ENCODE measurements around the gene COG1. TPM values are rescaled to one million over a fixed set of nuclear protein-coding genes. Genes with fewer than 3 reads are reported as not detected.

Gene COG1
- total and polyA plus RNA-seq, 12 donors, result 27.1 to 97.2 (median 58.0) TPM

DNA sequence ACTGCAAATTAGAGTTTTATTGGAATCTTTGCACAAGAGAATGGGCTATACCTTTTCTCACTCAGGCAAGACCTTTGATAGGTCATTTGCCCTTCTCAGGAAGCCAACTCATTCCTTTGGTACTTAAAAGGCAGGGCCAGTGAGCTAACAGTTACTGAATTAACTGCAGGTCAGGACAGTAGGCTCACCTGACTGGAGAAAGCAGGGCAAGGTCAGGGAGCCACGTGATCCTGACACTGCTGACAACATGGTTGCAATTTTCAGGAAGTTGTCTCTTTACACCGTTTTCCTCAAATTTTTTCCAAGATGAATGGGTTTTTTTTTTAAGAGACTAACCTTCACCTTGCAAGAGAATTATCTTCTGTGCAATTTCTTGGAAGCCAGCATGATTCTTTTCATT lies 47.7 kb downstream of the COG1 start:
- TF ChIP-seq, protein P1, sequence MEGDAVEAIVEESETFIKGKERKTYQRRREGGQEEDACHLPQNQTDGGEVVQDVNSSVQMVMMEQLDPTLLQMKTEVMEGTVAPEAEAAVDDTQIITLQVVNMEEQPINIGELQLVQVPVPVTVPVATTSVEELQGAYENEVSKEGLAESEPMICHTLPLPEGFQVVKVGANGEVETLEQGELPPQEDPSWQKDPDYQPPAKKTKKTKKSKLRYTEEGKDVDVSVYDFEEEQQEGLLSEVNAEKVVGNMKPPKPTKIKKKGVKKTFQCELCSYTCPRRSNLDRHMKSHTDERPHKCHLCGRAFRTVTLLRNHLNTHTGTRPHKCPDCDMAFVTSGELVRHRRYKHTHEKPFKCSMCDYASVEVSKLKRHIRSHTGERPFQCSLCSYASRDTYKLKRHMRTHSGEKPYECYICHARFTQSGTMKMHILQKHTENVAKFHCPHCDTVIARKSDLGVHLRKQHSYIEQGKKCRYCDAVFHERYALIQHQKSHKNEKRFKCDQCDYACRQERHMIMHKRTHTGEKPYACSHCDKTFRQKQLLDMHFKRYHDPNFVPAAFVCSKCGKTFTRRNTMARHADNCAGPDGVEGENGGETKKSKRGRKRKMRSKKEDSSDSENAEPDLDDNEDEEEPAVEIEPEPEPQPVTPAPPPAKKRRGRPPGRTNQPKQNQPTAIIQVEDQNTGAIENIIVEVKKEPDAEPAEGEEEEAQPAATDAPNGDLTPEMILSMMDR (IDR thresholded peaks at IDR 0.05), result no peak
- WGBS, 2 donors, result 60 to 71% methylated on average over 2 of the region's 2 CpGs
- no peak overlapping the region for H3K4me3 ChIP-seq
- H3K9me3 ChIP-seq, result no peaks in the 10 kb centered on the region
- H3K36me3 ChIP-seq, result peaks cover 0 to 94% (median 28%) of the 10 kb centered on the region in 9 donors
- no peaks in the 10 kb centered on the region for H3K27me3 ChIP-seq
- DNase-seq (no peak), ATAC-seq (no peak)
- intact Hi-C loops (cut with DNase I), result no loop called here
- no peak overlapping the region for H3K27ac ChIP-seq
- H3K4me1 ChIP-seq, result peaks cover 0 to 38% (median 24%) of the 10 kb centered on the region in 9 donors

DNA sequence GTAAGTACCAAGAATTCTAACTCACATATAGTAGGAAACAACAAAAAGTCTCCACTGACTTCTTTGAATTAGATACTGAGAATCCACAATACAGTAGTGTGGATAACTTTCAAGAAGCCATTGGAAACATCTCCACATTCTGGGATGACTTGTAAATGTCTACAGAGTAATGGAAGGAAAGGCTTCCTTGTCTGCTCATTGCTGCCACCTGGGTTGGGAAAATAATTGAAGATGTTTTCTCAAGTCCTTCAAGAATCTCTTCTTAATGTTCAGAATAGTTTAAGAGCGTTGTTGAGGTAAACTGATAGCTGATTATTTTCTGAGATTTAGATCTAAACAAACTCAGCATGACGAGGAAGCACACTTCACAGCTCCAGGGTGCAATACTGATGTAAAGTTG lies 54.9 kb downstream of the COG1 start:
- DNase-seq (no peak), ATAC-seq (no peak)
- H3K27ac ChIP-seq, result no peak overlapping the region
- no peaks in the 10 kb centered on the region for H3K4me1 ChIP-seq
- TF ChIP-seq, protein P1 (IDR thresholded peaks at IDR 0.05), result peak in 3 of 9 donors; percentile 14 to 29 (median 22)
- intact Hi-C loops (cut with DNase I), result no loop called here
- H3K4me3 ChIP-seq, result no peak overlapping the region
- WGBS, 2 donors, result 91 to 93% methylated on average over 2 of the region's 2 CpGs
- peaks cover 0 to 69% (median 28%) of the 10 kb centered on the region in 9 donors for H3K36me3 ChIP-seq
- no peaks in the 10 kb centered on the region for H3K9me3 ChIP-seq
- no peaks in the 10 kb centered on the region for H3K27me3 ChIP-seq

DNA sequence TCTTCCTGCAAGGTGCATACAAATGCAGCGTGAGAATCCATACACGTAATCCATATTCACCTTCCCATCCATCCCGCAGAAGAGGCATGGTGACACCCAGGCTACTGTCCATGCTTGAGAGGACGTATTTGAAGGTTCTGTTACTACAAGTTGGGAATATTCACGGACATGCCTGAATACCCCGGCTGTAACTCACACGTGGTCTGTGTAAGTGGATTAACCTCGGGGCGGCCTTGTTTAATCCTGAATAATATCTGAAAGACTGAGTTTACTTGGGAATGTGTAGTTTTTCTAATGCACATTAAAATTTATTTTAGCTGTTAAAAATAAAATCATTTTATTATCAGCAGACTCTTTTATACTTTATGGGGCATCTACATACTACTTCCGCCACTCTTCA lies 55.7 kb downstream of the COG1 start:
- H3K27ac ChIP-seq, result no peak overlapping the region
- TF ChIP-seq, protein P1 (IDR thresholded peaks at IDR 0.05), result no peak
- 91% methylated on average over 10 of the region's 10 CpGs for WGBS, 2 donors
- H3K4me3 ChIP-seq, result no peak overlapping the region
- peaks cover 0 to 60% (median 25%) of the 10 kb centered on the region in 9 donors for H3K36me3 ChIP-seq
- intact Hi-C loops (cut with DNase I), result no loop called here
- no peaks in the 10 kb centered on the region for H3K9me3 ChIP-seq
- DNase-seq (no peak), ATAC-seq (no peak)
- H3K27me3 ChIP-seq, result no peaks in the 10 kb centered on the region
- no peaks in the 10 kb centered on the region for H3K4me1 ChIP-seq

DNA sequence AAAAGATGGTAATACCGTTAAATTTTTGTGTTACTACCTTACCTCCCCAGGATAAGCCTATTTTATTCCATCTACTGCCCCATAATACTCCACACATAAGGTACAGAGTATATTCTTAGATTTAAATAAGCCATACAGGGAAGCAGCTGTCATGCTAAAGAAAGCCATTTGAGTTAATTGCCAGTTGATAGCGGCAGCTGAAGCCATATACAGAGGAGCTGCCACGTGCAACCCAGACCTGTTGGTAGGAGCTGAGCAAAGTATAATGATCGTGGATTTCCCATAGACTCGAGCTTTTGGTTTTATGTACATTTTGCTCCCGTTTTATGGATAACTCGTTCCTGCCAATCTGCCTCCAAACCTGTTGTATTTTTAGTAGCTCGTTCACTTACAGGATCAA lies 56.8 kb downstream of the COG1 start:
- no peak for DNase-seq
- WGBS, 2 donors, result 76 to 80% methylated on average over 8 of the region's 8 CpGs
- TF ChIP-seq, protein P1 (IDR thresholded peaks at IDR 0.05), result no peak
- Histone ChIP-seq H3K27ac (no peak overlapping the region), H3K27me3 (no peaks in the 10 kb centered on the region), H3K4me1 (no peaks in the 10 kb centered on the region), H3K9me3 (no peaks in the 10 kb centered on the region), H3K36me3 (peaks cover 0 to 49% (median 21%) of the 10 kb centered on the region in 9 donors), H3K4me3 (no peak overlapping the region)
- intact Hi-C loops (cut with DNase I), result loop anchor here in 3 of 10 donors (10.0 kb wide), 1 partner anchor 525 kb away; no protein-coding TSS in a partner anchor
- no peak for ATAC-seq
